LoVo (cell line): Measurements from ENCODE around the gene APOL4.
"Not testable (repeated sequence)": the region's sequence is repeated elsewhere in the genome, so short reads cannot be mapped to it uniquely, and the experiment has no call there.

Experiments
- DNase-seq: peaks from one replicate; pipeline ENCODE4 v3.0.0-alpha.2; 2016; ENCODE audit warnings: low spot score

APOL4 gene

DNA sequence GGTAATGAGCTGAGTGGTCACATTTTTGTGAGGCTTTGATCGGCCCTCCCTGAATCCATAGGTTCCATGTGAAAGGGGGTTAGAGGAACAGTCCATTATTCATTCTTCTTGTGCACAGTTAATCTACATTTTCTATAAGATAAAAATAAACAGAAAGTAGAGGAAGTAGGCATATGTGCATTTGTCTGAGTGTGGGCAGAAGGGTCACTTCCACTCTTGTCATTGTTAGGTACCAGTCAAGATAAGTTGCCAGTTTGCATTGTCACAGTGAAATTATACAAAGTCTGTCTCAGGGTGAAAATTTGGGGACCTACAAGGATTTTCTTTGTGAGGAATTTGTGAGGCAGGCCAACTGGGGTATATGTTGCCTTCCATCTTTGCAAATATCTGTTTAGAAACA is 4.6 kb upstream of the APOL4 start:
- DNase-seq = no peak

DNA sequence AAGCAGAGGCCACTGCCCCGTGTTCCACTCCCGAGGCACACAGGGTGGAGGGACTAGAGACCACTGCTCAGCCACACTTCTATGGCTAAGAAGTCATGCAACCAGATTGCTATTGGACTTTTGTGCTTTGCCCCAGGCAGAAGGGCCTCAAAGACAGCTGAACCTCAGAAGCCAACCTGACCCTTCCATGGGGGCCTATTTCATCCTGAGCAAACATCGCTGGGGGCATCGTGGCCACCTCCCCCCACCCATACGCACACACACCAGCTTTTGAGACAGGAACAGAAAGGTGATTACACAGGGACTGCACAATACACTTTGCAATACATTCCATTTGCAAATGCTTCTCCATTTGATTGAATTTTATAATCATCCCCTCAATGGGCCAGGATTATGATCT is 4.0 kb upstream of the APOL4 start:
- DNase-seq = not testable (repeated sequence)

DNA sequence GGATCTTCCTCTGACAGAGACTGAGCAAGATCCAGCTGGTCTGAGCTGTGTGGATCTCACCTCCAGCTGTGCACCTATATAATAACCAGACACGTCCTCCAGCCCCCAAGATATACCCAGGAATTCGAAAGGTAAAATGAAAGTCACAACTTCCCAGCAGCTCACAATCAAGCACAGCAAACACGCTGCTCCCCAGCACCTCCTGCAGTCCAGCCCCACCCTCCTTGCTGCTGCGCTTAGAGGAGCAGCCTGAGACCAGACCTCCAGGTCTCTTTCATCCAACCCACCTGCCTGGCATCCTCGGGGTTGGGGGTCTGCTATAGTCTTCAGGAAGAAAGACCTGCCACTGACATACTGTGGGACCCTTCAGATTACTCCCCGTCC is 3.0 kb upstream of the APOL4 start:
- DNase-seq = no peak

DNA sequence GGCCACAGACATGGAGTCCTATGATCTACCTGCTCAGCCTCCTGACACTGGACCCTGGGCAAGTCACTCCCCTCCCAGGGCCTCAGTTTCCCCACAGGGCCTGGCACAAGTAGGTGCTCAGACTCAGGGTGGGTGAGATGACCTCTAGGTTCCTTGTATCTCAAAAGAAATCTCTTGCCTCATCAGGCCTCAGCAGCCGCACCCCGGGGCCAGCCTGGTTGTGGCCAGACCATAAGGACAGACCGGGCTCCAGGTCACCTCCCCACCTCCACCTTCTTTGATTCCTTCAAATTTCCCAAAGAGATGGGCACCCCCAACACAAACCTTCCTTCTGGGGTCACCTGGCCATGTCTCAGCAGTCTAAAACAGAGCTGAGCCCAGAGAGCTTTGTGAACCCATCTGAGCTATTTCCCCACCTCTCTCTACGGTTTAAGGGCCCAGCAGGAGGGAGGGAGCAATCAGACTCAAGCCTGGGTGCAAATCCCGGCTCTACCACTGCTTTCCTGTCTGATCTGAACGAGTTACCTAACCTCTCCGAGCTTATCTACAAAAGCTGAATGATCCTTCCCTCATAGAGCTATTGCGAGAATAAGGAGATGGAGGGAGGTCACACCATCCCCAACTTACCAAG is 2.5 kb upstream of the APOL4 start:
- no peak for DNase-seq

DNA sequence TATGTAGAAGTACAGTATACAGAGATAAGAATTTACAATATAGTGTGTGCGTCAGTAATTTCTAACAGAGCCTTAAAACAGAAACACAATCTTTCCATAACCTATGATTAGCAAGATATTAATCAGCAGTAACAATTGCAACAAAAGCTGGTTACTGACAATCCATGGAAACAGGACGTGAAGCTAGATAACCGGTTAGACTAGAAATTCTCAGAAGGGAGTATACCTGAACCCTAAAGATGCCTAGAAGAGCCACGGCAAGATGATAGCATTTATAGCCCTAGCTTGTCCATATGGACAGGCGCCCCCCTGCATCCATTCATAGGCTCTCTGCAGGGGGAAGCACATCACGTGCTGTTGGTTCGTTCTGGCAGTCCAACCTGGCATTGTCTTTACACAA is 1.8 kb upstream of the APOL4 start:
- not testable (repeated sequence) for DNase-seq

DNA sequence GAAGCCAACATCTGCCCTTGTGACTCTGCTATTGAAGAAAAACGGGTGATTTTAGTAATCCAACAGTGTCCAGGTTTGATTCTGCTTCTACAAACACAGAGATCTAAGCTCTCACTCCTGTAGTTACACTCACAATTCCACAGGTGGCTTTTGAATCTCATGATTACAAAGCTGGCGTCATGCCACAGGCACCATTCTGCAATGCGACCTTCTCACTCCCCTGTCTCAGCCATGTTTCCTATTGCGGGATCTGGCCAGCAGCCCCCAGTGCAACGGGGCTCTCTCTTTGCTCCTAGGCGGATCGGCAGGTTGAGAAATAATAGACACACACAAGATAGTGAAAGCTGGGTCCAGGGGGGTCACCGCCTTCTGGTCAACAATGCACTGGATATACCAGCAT is 1.3 kb upstream of the APOL4 start:
- DNase-seq = not testable (repeated sequence)

DNA sequence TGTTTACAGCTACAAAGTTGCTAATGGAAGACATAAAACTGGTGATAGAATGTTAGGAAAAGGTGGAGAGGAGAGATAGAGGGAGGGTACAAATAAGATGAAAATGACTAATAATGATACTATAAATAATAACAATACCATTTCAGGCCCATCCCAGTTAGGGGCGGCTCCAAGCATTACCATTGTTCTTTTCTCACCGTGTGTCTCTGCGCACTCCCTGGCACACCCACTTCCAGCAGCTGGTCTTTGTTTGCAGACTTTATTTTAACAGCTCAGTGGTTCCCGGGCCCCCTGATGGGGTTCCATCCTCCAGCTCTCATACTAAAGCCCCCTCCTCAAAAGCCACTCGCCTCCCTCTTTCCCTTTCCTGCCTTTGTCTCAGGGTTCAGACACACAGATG is 584 bp downstream of the APOL4 start:
- not testable (repeated sequence) for DNase-seq

DNA sequence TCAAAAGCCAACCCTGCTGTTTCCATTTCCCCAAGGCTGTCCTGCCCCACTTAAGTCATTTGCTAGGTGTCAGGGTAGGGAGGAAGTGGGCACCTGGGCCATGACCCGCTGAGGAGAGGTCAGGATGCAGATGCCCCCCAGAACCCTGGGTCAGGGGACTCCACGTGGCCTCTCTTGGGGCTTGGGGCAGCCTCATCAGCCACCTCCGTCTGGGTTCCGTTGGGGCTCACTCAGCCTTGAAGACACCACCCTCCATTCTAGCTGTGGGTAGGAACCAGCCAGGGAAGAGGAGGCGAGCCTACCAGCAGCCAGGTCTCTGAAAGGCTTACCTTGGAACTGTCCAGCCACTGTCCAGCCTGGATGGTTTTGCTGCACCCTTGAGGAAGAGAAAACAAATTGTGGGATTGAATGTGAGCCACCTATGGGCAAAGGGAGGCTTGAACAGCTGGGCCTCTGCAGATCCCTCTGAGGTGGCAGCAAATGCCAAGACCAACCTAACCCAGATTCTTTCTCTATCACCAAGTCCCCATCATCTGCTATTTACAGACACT is 2.5 kb downstream of the APOL4 start:
- DNase-seq = no peak

DNA sequence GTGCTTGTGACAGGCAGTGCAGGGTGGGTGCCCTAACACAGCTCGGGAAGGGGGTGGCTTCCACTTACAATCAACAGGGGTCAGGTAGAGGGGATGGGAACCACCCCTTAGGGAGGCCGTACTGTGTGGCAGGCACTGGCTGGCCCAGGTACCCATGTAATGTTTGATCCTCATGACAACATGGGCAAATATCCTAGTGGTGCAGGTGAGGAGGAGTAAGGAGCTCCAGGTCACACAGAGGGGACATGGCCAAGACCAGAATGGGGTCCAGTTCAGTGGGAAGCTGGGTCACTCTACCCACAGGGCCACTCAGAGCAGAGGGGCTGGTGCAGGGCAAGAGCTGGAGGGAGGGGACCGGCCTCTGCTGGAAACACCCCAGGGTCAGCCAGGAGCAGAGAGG is 3.1 kb downstream of the APOL4 start:
- no peak for DNase-seq

DNA sequence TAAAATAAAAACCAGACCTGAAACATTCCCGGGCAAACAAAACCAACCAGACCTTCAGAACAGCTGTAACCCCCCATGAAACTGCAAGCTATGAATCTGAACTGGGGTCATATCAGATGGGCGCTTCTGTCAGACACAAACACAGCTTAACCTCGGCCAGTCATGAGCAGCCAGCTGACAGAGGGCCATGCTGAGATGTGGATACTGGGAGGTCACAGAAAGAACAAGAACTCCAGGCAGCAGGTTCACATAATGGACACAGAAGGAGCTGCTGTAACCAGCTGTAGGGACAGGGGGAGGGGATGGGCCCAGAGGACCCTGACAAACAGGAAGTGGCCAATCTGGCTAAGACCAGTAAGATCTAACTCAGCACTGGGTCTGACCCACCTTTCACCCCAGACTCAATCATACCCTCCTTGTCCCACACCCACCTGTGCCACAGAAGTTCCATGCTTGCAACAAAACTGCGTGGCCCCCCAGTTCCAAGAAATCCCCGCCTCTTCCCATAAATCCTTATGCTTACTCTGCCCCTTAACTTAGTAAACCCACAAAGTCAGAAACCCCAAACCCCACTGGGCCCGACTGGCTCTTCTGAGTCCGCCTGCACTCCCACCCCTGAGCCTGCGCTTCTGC is 4.0 kb downstream of the APOL4 start:
- no peak for DNase-seq

DNA sequence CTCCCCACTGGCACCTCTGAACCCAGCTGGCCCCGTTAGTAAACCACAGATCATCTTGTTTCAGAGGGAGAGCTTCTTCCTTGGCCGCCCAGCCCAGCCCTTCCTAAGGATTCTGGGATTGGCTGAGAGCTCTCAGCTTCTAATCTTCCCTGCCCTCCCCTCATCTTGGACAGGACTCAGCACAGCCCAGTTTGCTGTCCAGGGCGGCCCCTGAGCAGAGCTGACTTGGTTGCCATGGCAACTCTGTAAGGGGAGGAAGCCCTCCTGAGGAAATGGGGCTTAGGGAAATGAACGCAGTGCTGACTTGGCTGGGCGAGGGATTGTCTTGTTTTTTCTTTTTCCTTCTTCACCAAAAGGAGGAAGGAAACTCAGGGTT is 4.6 kb downstream of the APOL4 start:
- DNase-seq = no peak

DNA sequence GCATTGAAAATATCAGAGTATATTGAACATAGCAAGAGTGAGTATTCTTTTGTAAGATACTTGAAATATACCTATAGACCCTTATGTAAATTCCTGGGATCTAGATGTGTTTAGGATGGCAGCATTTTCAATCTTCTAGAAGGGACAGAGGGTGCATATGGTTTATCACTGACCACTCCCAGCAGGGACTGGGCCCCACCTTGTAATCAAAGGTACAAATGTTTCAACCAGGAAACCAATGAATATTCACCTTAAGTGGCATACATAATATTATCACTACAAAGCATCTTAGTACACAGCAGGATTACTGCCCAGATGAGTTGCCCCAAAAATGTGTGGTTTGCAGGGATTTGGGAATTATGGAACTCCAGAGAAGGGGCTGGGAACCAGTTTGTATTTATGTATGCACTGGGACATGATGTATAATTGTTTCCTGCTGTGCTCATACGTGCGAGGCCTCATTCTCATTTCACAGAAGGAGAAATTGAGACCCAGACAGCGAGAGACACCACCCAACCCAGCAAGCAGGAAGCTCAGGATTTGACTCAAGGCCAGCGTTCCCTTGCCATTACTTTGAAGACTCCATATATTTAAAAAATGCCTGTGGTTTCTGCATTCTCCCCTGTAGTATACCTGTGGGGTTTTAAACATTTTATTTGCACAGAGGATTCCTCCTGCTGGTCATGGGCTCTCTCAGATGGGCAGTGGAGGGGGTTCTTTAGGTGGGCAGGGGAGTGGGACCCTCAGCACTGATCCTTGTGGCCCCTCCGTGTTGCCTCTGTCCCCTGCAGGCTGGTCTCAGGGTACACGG is 5.2 kb downstream of the APOL4 start:
- no peak for DNase-seq

DNA sequence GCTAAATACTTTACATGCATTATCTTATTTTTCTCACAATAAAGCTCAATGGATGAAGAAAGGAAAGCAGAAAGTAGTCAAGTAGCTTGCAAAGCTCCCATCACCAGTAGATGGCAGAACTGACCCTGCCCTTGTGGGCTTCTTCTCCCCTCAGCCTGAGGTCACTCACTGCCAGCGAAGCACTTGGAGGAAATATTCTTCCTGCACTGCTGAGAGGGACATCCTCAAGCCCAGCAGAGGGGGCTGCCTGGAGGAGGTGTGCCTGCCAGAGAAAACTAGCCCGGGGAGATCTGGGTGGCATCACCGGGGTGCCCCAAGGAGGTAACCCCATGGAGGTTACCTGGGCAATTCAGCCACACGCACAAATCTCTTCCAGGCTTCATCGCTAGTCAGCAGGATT is 6.6 kb downstream of the APOL4 start:
- peak; percentile 5 for DNase-seq

DNA sequence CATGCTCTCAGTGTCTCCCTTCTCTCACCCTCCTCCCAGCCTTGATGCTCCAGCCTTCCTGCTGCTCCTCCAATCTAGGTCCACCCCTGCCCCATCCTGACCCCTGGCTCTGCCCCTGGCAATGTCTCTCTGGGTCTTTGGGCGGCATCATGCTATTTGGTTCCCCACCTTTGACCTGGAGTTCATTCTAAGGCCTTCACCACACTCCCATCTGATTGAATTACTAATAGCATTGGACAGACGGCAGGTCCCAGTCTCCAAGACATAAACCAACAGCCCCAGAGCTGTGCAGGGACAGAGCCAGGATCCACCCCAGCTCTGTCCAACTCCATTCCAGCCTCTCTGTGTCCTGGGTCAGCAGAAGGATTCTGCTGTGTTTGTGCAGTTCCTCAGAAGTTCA is 7.2 kb downstream of the APOL4 start:
- no peak for DNase-seq

DNA sequence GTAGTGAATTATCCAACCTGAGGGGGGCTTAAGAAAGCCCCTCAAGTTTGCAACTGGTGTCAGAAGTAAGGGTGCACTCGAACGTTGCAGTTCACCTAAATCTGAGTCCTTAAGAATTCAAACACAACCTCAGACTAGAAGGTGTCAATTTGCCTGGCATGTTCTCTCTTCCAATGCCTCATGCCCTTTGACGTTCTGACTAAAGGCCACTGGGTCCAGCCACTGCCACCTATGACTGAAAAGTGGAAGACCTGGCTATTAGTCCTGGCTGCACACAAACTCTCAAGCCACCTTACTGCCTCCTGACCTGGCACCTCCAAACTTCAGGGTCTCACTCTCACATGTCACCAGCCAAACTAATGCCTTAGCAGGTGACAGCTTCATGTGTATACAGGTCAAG is 8.0 kb downstream of the APOL4 start:
- DNase-seq = no peak

DNA sequence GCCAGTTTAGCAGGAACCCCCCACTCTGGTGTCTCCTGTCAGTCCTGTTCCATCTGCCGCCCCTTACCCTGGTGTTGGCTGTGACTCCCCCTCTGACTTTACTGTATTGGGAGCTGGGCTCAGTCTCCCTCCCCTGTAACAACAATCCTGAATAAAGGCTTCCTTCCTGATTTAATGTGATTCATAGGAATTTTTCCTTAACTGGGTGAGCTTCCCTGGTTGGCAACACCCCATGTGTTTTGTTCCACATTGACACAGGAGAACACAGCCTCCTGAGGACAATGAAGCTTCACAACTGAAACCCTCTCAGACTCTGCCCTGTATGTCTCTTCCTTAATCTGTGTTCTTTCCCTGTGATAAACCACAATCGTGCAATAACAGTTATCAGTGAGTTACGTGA is 8.4 kb downstream of the APOL4 start:
- DNase-seq = no peak

DNA sequence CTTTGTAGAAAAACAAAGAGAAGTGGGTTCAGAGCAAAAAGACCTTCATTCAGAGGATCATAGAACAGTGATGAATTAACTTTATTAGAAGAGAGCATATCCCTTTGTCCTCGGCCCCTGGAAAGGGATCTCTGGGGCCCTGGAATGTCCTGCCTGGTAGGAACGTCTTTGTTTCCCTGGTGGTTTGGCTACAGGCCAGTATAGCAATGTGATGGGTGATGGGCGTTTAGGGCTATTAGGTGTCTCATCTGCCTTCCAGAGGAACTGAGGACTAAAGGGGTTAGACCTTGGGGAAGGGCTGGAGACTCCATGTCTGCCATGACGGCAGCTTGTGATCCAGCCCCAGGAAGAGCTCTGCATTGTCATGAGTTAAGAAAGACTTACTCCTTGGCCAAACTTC is 9.1 kb downstream of the APOL4 start:
- DNase-seq = no peak

DNA sequence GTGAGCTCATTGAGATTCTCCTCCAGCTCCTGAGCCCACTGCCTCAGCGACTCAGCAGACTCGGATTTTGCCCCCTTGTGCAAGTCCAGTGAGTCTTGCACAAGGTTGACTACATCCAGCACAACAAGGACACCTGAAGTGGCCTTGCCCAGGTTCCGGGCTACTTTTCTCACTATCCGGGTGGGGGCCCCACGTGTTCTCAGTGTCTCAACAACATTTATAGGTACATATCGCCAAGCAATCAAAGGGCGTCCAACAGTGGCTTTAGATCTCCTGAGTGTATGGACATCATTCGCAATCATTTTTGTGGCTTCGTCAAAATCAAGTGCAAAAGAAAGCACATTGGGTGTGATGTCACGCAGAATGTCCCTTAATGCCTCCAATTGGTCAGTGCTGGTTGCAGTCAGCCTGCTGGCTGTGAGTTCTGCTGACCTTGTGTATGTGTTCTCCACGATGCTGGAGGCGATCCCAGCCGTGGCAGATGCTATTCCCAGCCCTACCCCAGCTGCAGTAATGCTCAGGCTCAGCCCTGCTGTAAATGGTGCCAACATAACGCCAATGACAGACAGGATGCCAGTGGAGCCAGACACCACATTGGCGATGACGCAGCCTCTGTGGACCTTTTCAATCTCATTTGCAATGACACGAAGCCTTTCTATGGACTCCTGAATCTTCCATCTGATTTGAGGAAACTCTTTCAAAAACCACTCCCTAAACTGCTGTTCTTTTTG is 10.3 kb downstream of the APOL4 start:
- no peak for DNase-seq

DNA sequence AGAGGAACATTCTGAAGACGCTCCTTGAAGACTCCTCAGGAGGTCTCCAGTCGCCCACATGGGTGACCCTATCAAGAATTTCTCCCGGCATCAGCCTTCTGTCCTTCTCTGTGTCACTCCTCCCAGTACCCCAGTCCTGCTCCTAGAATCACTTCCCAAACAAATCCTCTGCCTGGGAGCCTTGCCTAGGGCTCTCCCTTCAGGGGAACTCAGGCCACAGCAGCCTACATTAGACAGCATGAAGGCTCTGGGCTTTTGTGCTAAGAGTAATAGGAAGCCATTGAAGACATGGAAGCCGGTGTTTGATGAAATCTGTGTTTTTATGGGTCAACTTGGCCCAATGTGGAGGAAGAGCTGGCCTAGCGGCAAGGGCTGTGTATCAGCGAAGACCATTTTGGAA is 13.7 kb downstream of the APOL4 start:
- DNase-seq = not testable (repeated sequence)

DNA sequence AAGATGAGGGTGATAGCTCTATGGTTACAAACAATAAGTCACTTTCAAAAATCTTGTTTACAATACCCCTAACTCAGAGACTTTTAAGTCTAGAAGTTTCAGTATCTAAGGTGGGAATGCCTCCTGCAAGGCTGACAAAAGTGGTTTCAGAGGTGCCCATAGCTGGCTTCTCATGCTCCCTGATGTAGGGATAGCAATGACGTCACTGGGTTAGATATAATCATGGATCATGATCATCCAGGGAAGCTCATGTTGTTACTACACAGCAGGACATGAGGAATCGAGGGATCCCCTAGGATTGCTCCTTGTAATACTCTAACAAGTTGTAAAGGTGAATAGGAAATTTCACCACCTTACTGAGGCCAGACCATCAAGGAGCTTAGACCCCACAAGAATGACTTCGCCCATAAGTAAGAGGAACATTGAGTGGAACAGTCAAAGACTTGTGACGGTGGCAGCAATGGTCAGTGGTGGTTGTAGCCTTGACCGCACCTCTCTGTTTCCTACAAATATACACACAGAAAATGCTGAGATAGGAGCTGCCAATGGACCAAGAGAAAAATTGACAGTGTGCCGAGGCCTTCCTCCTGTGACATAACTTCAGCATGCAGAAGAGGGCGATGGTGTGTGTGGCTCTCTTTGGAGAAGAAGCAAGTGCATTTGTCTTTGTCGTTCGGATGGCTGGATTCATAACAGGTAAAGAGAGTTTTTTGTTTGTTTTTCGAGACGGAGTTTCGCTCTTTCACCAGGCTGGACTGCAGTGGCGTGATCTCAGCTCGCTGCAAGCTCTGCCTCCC is 15.6 kb downstream of the APOL4 start:
- no peak for DNase-seq

DNA sequence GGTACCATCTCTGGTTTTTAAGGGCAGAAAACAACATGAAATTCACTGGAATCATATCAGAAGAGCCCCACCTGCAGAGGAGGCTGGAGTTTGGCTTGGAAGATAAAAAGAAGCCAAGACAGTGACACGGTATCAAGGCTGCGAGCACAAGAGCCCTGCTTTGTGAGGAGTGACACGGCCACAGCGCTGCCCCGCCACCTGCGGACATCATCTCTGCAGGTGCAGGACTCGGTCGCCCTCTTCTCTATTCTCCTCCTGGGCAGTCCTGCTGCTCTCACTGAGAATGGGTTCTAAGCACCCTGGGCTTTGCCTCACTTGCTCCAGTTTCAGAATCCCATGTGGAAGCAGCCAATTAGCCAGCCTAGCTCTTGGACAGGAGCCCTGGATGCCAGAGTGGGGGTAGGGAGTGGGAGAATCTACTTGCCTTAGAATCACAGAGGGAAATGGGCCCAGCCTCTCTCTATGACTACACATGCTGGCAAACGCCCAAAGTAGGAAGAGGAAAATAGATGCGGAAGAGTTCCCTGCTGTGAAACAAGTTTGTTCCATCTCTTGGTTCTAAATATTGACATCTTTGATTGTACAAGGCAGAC is 17.1 kb downstream of the APOL4 start:
- DNase-seq = no peak
